Ectodermal cell (in vitro differentiated cells): ENCODE results near the gene TSR2.
A peak's percentile ranks its signal among the peaks of the same experiment; 100 is the strongest.
"Not testable (repeated sequence)": the region's sequence is repeated elsewhere in the genome, so short reads cannot be mapped to it uniquely, and the experiment has no call there.

Experiments used
- H3K27ac ChIP-seq: 2 replicates; pipeline ENCODE4 v1.7.0; 2013; ENCODE audit warnings: mild to moderate bottlenecking, low read depth, low read length; ENCODE audit not compliant: insufficient read depth, poor library complexity, severe bottlenecking
- H3K27me3 ChIP-seq: 2 replicates; pipeline ENCODE4 v1.7.0; 2013; ENCODE audit warnings: mild to moderate bottlenecking, low read length; ENCODE audit not compliant: insufficient read depth, control insufficient read depth, poor library complexity, severe bottlenecking
- H3K36me3 ChIP-seq: one replicate; pipeline ENCODE4 v1.7.0; 2013; ENCODE audit warnings: low read length; ENCODE audit not compliant: control insufficient read depth, insufficient read depth
- H3K4me1 ChIP-seq: one replicate; pipeline ENCODE4 v1.7.0; 2013; ENCODE audit warnings: low read length; ENCODE audit not compliant: control insufficient read depth, insufficient read depth
- H3K4me3 ChIP-seq: 2 replicates; pipeline ENCODE4 v1.7.0; 2013; ENCODE audit warnings: low read depth, low read length, control low read depth; ENCODE audit not compliant: insufficient read depth
- H3K9me3 ChIP-seq: 2 replicates; pipeline ENCODE4 v1.7.0; 2013; ENCODE audit warnings: mild to moderate bottlenecking, low read length, moderate library complexity; ENCODE audit not compliant: control insufficient read depth
- WGBS, 2 experiments: methylation state at CpG; one replicate each; pipeline ENCODE4 v1.1.7; 2013; ENCODE audit warnings: missing lambda C conversion rate in 2 of 2; 5-methylcytosine and 5-hydroxymethylcytosine counted together

The TSR2 gene

DNA sequence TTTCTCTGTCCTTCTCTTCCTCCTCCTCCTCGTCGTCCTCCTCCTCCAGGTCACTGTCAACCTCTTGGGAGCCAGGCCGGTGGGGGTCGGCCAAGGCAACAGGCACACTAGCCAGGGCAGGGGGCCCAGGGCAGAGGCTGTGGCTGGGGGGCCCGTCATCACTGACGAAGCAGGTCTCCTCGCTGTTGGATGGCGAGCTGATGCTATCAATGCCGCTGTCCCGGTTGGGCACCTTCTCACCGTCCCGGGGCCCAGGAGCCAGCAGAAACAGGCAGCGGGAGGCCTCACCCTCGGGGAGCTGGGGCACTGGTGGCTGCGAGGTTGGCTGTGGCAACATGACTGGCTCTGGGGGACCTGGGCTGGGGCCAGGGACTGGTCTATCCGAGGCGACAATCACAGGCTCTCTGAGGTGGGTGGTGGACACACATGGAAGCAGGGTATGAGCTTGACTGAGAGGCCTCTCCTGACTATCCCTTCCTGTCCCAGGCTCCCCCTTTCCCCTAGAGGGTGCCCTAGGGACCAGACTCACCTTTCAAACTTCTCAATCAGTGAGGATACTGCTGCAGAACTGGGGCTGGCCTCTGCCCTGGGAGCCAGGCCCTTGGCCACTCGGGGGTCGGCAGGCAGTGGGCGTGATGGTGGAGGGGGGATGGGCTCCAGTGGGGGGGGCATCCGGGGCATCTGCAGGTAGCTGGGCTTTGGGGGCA lies 30.0 kb downstream of the TSR2 start:
- WGBS, 2 experiments: 95 to 97% methylated on average over 21 of the region's 21 CpGs
- Histone ChIP-seq H3K27me3 (no peaks in the 10 kb centered on the region), H3K9me3 (no peaks in the 10 kb centered on the region), H3K27ac (no peak overlapping the region), H3K4me3 (no peak overlapping the region), H3K4me1 (no peaks in the 10 kb centered on the region), H3K36me3 (peaks cover 5% of the 10 kb centered on the region)

DNA sequence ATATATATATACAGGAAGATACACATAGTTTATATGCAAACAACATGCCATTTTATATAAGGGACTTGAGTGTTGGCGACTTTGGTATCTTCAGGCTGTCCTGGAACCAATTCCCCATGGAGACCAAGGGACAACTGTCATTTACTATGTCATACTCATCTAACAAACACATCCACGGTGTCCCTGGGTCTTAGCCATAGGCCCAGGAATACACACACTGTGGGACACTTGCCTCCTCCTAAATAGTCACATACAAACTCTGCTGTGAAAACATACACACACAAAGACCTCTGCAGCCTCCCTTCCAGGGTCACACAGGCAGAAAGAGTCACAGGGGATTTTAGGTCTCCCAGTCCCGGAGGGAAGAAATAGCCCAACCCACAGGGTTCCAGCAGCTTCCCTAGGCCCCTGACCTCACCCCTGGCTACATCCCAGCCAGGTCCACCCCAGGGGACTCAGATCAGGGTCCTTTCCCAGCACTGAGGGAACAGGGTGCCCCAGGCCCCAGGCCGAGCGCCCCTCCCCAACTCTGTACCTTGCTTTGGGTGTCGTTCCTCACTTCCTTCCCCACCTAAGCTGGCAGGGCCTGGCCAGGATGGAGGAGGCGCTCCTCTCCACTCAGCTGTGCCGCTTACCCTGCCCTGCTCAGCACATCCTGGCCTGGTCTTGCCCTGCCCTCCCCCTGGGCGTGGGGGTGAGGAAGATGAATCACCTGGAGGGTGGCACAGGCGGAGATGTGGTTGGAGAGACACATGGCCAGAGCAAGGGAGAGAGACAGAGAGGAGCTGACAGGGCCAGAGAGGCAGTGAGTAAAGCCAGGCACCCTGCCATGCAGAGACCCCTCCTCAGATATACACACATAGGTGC lies 34.0 kb downstream of the TSR2 start:
- no peak overlapping the region for H3K4me3 ChIP-seq
- no peaks in the 10 kb centered on the region for H3K27me3 ChIP-seq
- H3K4me1 ChIP-seq: no peaks in the 10 kb centered on the region
- 92 to 93% methylated on average over 10 of the region's 10 CpGs for WGBS, 2 experiments
- H3K9me3 ChIP-seq: no peaks in the 10 kb centered on the region
- no peak overlapping the region for H3K27ac ChIP-seq
- H3K36me3 ChIP-seq: no peaks in the 10 kb centered on the region

DNA sequence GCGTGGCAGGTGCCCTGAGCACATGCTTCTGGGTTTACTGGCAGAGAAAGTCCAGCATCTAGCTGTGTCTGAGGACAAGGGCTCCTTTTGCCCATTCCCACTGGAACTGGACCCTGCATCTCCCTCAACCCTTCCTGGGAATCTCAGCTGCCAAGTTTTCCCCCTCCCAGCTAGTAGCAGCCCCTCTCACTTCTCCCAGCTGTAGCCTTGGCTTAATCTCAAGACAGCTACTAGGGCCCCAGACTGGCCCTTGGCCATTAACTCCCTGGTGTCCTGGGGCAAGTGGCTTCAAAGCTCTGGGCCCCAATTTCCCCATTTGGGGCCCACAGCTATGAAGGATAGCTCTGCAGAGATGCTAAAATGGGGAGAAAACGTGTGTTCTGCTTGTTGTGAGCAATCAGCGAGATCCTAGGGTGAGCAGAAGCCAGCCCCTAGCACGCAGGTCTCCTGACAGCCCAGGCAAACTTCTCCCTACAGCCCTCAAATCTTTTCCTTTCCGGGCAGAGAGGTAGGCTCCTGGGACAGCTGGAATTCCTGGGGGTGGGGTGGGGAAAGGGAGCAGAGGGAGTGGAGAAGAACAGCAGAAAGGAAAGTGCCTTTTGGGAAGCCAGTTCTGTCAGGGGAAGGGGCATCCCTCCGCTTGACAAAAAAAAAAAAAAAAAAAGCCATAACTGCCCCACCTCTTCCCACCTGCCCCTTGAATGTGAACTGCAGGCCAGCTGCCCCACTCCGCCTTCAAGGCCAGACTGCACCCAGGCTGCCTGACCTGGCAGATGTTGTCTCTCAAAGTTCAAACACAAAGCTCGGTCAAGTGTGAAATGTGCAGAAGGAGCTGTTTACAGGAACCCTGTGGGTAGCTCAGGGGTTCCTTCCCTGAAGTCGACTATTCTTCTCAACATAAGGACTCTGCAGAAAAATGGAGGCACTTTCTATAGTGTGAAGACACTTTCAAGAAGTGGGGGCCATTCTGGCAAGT lies 39.2 kb downstream of the TSR2 start:
- Histone ChIP-seq H3K4me3 (no peak overlapping the region), H3K27ac (no peak overlapping the region), H3K27me3 (no peaks in the 10 kb centered on the region), H3K4me1 (peaks cover 6% of the 10 kb centered on the region), H3K9me3 (no peaks in the 10 kb centered on the region), H3K36me3 (no peaks in the 10 kb centered on the region)
- whole genome bisulfite sequencing, 2 experiments: 24 to 27% methylated on average over 7 to 8 of the region's 9 CpGs

DNA sequence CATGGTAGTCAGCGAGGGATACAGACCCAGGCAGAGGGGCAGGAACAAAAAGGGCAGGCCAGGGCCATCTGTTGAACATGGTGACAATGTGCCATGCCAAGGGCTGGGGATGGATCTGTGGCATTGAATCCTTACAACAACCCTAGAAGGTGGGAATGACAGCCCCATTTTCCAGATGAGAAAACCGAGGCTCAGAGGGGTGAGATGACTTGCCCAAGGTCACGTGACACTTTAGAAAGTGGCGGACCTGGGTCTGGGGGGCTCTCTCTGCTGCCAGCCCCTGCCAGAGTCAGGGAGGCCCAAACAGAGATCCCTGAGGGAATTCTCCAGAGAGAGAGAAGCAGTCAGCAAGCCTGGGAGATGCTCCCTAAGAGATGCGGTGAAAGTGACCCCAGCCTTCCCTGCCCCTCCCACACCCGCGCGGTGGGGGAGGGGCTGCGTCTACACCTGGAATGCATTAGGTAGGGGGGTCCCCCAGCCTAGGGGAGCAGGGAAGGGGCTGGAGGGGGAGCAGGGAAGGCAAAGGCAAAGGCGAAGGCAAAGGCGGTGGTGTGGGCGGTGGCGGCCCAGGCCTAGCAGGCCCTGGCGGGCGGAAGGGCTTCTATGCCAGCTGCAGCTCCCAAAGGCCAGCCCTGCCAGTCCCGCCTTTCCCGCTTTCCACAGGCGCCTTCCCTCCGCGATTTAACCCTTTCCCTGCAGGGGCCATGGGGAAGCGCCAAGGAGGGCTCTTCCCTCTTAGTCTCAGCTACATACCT lies 42.8 kb downstream of the TSR2 start:
- Histone ChIP-seq H3K9me3 (no peaks in the 10 kb centered on the region), H3K36me3 (no peaks in the 10 kb centered on the region), H3K27ac (peak overlapping the region; percentile 8), H3K4me3 (no peak overlapping the region), H3K27me3 (no peaks in the 10 kb centered on the region), H3K4me1 (peaks cover 6% of the 10 kb centered on the region)
- WGBS, 2 experiments: 21 to 26% methylated on average over 21 of the region's 21 CpGs

DNA sequence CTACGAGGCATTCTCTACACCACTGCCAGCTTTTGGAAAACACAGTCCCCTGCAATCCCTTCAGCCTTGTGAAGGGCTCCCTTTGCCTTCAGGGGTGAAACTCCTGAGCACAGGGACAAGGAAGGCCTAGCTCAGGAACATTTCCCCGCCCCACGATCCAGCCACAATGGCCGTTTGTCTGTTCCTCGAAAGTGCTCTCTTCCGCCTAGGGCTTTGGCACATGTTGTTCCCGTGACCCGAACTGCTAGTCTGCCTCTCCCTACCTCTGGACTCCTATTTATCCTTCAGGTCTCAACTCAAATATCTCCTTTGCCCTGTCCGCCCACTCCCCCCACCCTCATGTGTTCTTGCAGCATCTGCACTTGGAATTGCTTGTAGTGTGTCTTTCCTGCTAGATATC lies 43.7 kb downstream of the TSR2 start:
- no peaks in the 10 kb centered on the region for H3K9me3 ChIP-seq
- 66 to 72% methylated on average over 9 of the region's 9 CpGs for WGBS, 2 experiments
- H3K27ac ChIP-seq: no peak overlapping the region
- H3K4me1 ChIP-seq: peaks cover 6% of the 10 kb centered on the region
- no peaks in the 10 kb centered on the region for H3K27me3 ChIP-seq
- no peak overlapping the region for H3K4me3 ChIP-seq
- H3K36me3 ChIP-seq: no peaks in the 10 kb centered on the region

DNA sequence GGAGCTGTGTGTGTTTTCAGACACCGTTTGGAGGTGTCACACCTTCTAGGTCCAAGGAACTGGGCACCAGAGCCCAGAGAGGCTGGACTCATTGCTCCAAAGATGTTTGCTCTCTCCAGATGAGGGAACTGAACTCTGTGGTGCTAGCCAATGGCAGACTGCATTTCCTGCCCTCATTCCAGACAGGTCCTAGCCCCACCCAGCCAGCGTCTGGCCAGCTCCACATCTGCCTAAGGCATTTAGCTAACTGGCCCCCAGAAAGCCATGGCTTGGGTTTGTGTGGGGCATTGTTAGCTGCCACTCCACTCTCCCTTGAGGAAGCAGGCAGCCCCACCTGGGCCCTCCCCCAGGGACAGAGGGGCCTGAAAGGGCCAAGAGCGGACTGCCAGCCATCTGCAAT lies 44.5 kb downstream of the TSR2 start:
- H3K27ac ChIP-seq: no peak overlapping the region
- no peaks in the 10 kb centered on the region for H3K27me3 ChIP-seq
- H3K4me1 ChIP-seq: peaks cover 6% of the 10 kb centered on the region
- no peaks in the 10 kb centered on the region for H3K36me3 ChIP-seq
- no peaks in the 10 kb centered on the region for H3K9me3 ChIP-seq
- WGBS, 2 experiments: 31 to 39% methylated on average over 3 of the region's 3 CpGs
- H3K4me3 ChIP-seq: no peak overlapping the region

DNA sequence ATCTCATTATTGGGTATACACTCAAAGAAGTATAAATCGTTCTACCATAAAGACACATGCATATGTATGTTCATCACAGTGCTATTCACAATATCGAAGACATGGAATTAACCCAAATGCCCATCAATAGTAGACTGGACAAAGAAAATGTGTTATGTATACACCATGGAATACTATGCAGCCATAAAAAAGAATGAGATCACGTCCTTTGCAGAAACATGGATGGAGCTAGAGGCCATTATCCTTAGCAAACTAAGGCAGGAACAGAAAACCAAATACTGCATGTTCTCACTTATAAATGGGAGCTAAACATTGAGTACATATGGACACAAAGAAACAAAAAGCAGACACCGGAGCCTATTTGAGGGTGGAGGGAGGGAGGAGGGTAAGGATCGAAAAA lies 49.6 kb downstream of the TSR2 start:
- not testable (repeated sequence) for H3K4me1 ChIP-seq, H3K36me3 ChIP-seq, H3K27ac ChIP-seq, H3K27me3 ChIP-seq, H3K9me3 ChIP-seq, H3K4me3 ChIP-seq
- 87 to 88% methylated on average over 3 to 4 of the region's 5 CpGs for WGBS, 2 experiments

DNA sequence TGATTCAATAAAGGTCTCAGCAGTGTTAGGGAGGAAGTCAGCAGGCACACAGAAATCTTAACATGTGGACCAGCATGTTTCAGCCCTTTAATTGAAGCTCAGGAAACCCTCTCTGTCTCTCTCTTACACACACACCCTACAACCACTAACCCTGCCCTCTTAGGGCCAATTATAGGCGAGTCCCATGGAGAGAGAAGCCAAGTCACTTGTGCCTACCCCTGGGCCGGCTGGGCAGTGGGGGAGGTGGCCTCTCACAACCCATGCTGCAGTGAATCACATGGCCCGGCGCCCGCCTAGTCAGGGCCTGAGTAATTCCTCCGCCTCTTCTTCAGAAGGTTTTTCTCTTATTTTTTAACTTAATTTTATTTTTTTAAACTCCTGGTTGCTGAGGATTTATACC lies 52.1 kb downstream of the TSR2 start:
- H3K36me3 ChIP-seq: no peaks in the 10 kb centered on the region
- H3K4me1 ChIP-seq: no peaks in the 10 kb centered on the region
- 19 to 34% methylated on average over 2 to 6 of the region's 6 CpGs for WGBS, 2 experiments
- H3K9me3 ChIP-seq: no peaks in the 10 kb centered on the region
- H3K4me3 ChIP-seq: no peak overlapping the region
- no peaks in the 10 kb centered on the region for H3K27me3 ChIP-seq
- no peak overlapping the region for H3K27ac ChIP-seq

DNA sequence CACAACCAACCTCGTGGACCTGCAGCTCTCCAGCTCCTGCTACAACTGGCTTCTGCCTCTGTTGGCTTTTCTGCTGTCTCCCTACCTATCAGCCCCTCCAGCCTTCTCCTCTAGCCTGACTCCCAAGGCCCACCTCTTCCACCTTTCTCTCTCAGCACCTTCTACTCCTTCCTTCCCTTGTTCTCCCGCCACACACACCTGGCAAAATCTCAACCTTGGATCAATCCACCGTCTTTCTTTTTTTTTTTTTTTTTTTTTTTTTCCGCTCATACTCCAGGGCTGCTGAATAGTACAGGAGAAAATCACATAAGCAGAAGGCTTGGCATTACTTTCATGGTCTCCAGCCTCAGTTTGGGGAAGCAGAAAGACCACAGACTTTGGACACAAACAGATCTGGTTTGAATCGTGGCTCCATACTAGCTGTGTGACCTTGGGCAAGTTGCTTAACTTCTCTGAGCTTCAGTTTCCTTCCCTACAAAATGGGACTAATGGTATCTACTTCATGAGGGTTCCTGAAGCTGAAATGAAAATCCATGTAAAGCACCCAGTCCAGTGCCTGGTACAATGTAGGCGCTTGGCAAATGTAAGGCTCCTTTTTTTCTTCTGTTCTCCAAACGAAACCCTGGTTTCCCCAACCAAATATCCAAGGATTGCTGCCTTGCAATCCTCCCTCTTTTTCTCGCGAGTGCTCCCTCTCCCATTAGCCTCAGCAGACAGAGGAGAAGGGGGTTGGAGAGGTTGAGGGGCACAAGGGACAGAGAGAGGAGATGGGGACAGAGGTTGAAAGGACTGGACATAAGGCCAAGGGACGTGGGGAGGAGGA lies 54.2 kb downstream of the TSR2 start:
- Histone ChIP-seq H3K36me3 (no peaks in the 10 kb centered on the region), H3K27ac (no peak overlapping the region)
- 48% methylated on average over 6 to 8 of the region's 10 CpGs for WGBS, 2 experiments

More for the DNA sequence above, 54.2 kb downstream of the TSR2 start:
- Histone ChIP-seq H3K9me3 (no peaks in the 10 kb centered on the region), H3K27me3 (no peaks in the 10 kb centered on the region), H3K4me1 (no peaks in the 10 kb centered on the region), H3K4me3 (peak overlapping the region; percentile 60)
